A549 (cell line): ENCODE measurements around the gene SLC35B2. TPM values are rescaled to one million over a fixed set of nuclear protein-coding genes. Genes with fewer than 3 reads are reported as not detected.

Experiments
- ATAC-seq, 2 experiments: fragments of 200-7000 bp in 1 of 2; fragments of >200 bp in 1 of 2; cut with Nextera tagmentation in 1 of 2; cut with Tn5 transposase in 1 of 2; 3 replicates each; pipeline versions ENCODE4 v1.8.0 to v1.9.1; 2018 to 2020; ENCODE audit warnings: mild to moderate bottlenecking in 1 of 2, moderate library complexity in 1 of 2
- CTCF ChIA-PET: fragments of 300-600 bp; sonication (Branson Sonifier 250); formaldehyde crosslinking; extraction: SDS; loops from one replicate; lab custom pipeline; 2021; ENCODE audit warnings: antibody characterized with exemption, inconsistent platforms; lab: Yijun Ruan, JAX
- POLR2A ChIA-PET: fragments of 350-600 bp; formaldehyde crosslinking; extraction: SDS; loops from one replicate; lab custom pipeline; 2021; ENCODE audit warnings: antibody characterized with exemption, inconsistent platforms; lab: Yijun Ruan, JAX
- DNase-seq, 2 experiments: peaks; one replicate each; pipeline versions ENCODE4 v3.0.0 to v3.0.0-alpha.2; 2011 to 2016; ENCODE audit warnings: low read depth in 1 of 2, low spot score in 1 of 2
- FAIRE-seq: peaks from 2 replicates; lab custom pipeline; 2011; peaks lifted over from hg19 to GRCh38; lab: Jason Lieb, UNC
- H3K27ac ChIP-seq, 2 experiments: fragments of >200 bp; sonication (Bioruptor Twin); formaldehyde crosslinking; 3 replicates each; pipeline ENCODE4 v1.5.1; 2016 to 2017
- H3K4me1 ChIP-seq: fragments of >200 bp; sonication (Bioruptor Twin); formaldehyde crosslinking; 3 replicates; pipeline ENCODE4 v1.6.1; 2016
- H3K4me2 ChIP-seq: fragments of >200 bp; sonication (Bioruptor Twin); formaldehyde crosslinking; 3 replicates; pipeline ENCODE4 v1.6.1; 2016
- H3K4me3 ChIP-seq: fragments of >200 bp; sonication (Bioruptor Twin); formaldehyde crosslinking; 3 replicates; pipeline ENCODE4 v1.5.1; 2016
- H3K9me3 ChIP-seq: fragments of >200 bp; sonication (Bioruptor Twin); formaldehyde crosslinking; 3 replicates; pipeline ENCODE4 v1.6.1; 2016
- BHLHE40 ChIP-seq: IDR thresholded peaks from 2 replicates; pipeline ENCODE4 v1.6.1; 2012; ENCODE audit warnings: low read depth, low read length, inconsistent platforms
- CEBPB ChIP-seq, 2 experiments: fragments of >200 bp in 1 of 2; sonication (Bioruptor Twin) in 1 of 2; formaldehyde crosslinking in 1 of 2; IDR thresholded peaks; 2 replicates each; pipeline ENCODE4 v1.6.1; 2012 to 2016
- CHD2 ChIP-seq: fragments of 150-350 bp; IDR thresholded peaks from 2 replicates; pipeline ENCODE4 v1.6.1; 2014; ENCODE audit warnings: low read length; ENCODE audit not compliant: partially characterized antibody
- CHD4 ChIP-seq: fragments of 200-600 bp; sonication (generic); IDR thresholded peaks from 2 replicates; pipeline ENCODE4 v1.6.1; 2016; ENCODE audit warnings: antibody characterized with exemption, mild to moderate bottlenecking, borderline replicate concordance
- EHF ChIP-seq: fragments of 250-450 bp; sonication (Bioruptor Pico); IDR thresholded peaks from 2 replicates; pipeline ENCODE4 v1.5.0; 2020; ENCODE audit warnings: mild to moderate bottlenecking
- EHMT2 ChIP-seq: fragments of 200-600 bp; sonication (generic); IDR thresholded peaks from 2 replicates; pipeline ENCODE4 v1.6.1; 2016; ENCODE audit warnings: antibody characterized with exemption, low read depth, mild to moderate bottlenecking, moderate library complexity
- FOSB ChIP-seq: fragments of 250-450 bp; sonication (Bioruptor Pico); IDR thresholded peaks from 2 replicates; pipeline ENCODE4 v1.5.0; 2020; ENCODE audit warnings: mild to moderate bottlenecking, moderate library complexity
- HDAC2 ChIP-seq: fragments of 200-600 bp; sonication (generic); IDR thresholded peaks from 2 replicates; pipeline ENCODE4 v1.6.1; 2016
- HEYL ChIP-seq: fragments of 250-450 bp; sonication (Bioruptor Pico); IDR thresholded peaks from 2 replicates; pipeline ENCODE4 v1.8.0; 2021; ENCODE audit warnings: mild to moderate bottlenecking, moderate library complexity
- HOXA7 ChIP-seq: fragments of 250-450 bp; sonication (Bioruptor Pico); IDR thresholded peaks from 2 replicates; pipeline ENCODE4 v1.5.0; 2020; ENCODE audit warnings: mild to moderate bottlenecking, moderate library complexity
- JUN ChIP-seq, 2 experiments: fragments of >200 bp; sonication (Bioruptor Twin); formaldehyde crosslinking; IDR thresholded peaks; 2 replicates in 1 of 2; 3 replicates in 1 of 2; pipeline ENCODE4 v1.6.1; 2016 to 2017
- KDM1A ChIP-seq: fragments of 200-600 bp; sonication (generic); IDR thresholded peaks from 2 replicates; pipeline ENCODE4 v1.6.1; 2016; ENCODE audit warnings: low read depth, mild to moderate bottlenecking
- KDM5A ChIP-seq: fragments of 200-600 bp; sonication (generic); IDR thresholded peaks from 2 replicates; pipeline ENCODE4 v1.6.1; 2016; ENCODE audit warnings: antibody characterized with exemption, mild to moderate bottlenecking
- MYC ChIP-seq: IDR thresholded peaks from 2 replicates; pipeline ENCODE4 v1.6.1; 2012; ENCODE audit warnings: mild to moderate bottlenecking, inconsistent platforms, low read length, improper control_type of control experiment, borderline replicate concordance
- POLR2A ChIP-seq: IDR thresholded peaks from 2 replicates; pipeline ENCODE4 v1.6.1; 2012; ENCODE audit warnings: mild to moderate bottlenecking, low read length
- RARB ChIP-seq: fragments of 250-450 bp; sonication (Bioruptor Pico); IDR thresholded peaks from 2 replicates; pipeline ENCODE4 v1.8.0; 2021; ENCODE audit warnings: mild to moderate bottlenecking, moderate library complexity
- RCOR1 ChIP-seq: fragments of 150-350 bp; IDR thresholded peaks from 2 replicates; pipeline ENCODE4 v1.6.1; 2014; ENCODE audit warnings: antibody characterized with exemption, low read length, low read depth
- RFX5 ChIP-seq: fragments of 450-650 bp; IDR thresholded peaks from 2 replicates; pipeline ENCODE4 v1.7.1; 2014; ENCODE audit warnings: antibody characterized with exemption, mild to moderate bottlenecking, moderate library complexity
- TFCP2L1 ChIP-seq: fragments of 250-450 bp; sonication (Bioruptor Pico); IDR thresholded peaks from 2 replicates; pipeline ENCODE4 v1.5.0; 2021; ENCODE audit warnings: mild to moderate bottlenecking
- ZSCAN20 ChIP-seq: fragments of 250-450 bp; sonication (Bioruptor Pico); IDR thresholded peaks from 2 replicates; pipeline ENCODE4 v1.8.0; 2022; ENCODE audit warnings: mild to moderate bottlenecking, moderate library complexity
- WGBS: methylation state at CpG from one replicate; pipeline ENCODE4 v1.1.6; 2017; ENCODE audit errors: missing lambda C conversion rate; 5-methylcytosine and 5-hydroxymethylcytosine counted together
- polyA plus RNA-seq, 4 experiments: library from polyadenylated mRNA; depleted of rRNA in 3 of 4; stranded (reverse); fragments of >200 nt; fragmentation: RNase III in 1 of 4; extraction: RNeasy Plus Mini Kit Qiagen cat#74134 plus additional on column Dnase treatment in 1 of 4; gene quantifications; 2 replicates in 3 of 4; 3 replicates in 1 of 4; pipeline ENCODE4 v1.2.3, GENCODE V29; 2011 to 2017
- TF ChIP-seq, protein P1 (sequence below): fragments of 450-650 bp; IDR thresholded peaks from 2 replicates; pipeline ENCODE4 v1.6.1; 2014; ENCODE audit warnings: antibody characterized with exemption
- TF ChIP-seq, protein P2 (sequence below): fragments of 200-600 bp; sonication (generic); IDR thresholded peaks from 2 replicates; pipeline ENCODE4 v1.6.1; 2016; ENCODE audit warnings: antibody characterized with exemption, mild to moderate bottlenecking, moderate library complexity
- TF ChIP-seq, protein P3 (sequence below): IDR thresholded peaks from 2 replicates; pipeline ENCODE4 v1.6.1; 2012
- TF ChIP-seq, protein P4 (sequence below): fragments of 250-450 bp; sonication (Bioruptor Pico); IDR thresholded peaks from 2 replicates; pipeline ENCODE4 v1.5.0; 2020; ENCODE audit warnings: low read depth, mild to moderate bottlenecking, moderate library complexity
- TF ChIP-seq, protein P5 (sequence below): IDR thresholded peaks from 2 replicates; pipeline ENCODE4 v1.6.1; 2012; ENCODE audit warnings: low read depth, borderline replicate concordance
- TF ChIP-seq, protein P6 (sequence below): fragments of >200 bp; sonication (Bioruptor Twin); formaldehyde crosslinking; IDR thresholded peaks from 2 replicates; pipeline ENCODE4 v1.6.1; 2016
- TF ChIP-seq, protein P7 (sequence below): IDR thresholded peaks from 2 replicates; pipeline ENCODE4 v1.6.1; 2012
- TF ChIP-seq, protein P8 (sequence below): fragments of 250-450 bp; sonication (Bioruptor Pico); IDR thresholded peaks from 2 replicates; pipeline ENCODE4 v1.5.0; 2021; ENCODE audit warnings: mild to moderate bottlenecking, moderate library complexity, borderline replicate concordance

SLC35B2 gene
- polyA plus RNA-seq, 2 of the 4 experiments (the other 2 are of a cell fraction) = 44.5 to 45.6 TPM

DNA sequence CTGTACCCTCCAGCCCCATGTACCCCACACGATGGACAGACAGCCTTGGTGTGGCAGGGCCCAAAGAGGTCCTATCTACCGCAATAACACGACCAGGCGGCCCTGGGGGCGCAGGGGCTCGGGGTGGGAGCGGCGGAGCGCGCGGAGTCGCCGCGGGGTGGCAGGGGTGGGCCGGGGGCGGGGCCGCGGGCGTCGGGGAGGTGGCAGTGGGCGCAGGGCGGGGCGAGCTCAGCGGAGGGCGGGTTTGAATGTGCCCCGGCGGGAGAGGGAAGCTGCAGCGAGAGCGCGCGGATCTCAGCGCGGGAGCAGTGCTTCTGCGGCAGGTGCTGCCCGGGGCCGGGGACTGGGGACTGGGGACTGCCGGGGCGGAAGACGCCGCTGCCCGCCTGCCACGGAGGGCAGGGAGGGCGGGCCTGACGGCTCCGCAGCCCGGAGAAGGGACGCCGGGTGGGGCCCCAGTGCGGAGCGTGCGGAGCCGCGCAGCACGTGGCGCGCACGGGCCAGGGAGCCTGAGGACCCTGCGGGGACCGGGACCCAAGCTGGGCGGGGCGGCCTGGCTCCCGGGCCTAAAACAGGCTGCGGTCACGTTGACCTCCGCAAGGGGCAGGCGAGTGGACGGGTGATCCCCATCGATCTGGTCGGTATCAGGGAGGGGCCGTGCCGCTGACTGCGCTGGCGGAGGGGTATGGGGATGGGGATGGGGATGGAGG lies 33.9 kb downstream of the SLC35B2 start, which contains the start of gene SLC29A1:
Gene SLC29A1 (plus strand): TSS at position 277 of the 710 bp plus-strand sequence. CDS start 3,719 bp downstream, outside the sequence.
- ATAC-seq = peak; percentile 60 to 63
- FAIRE-seq = no peak
- POLR2A ChIA-PET = interaction anchor here (1.0 to 2.0 kb wide), 3 partner anchors 13 to 24 kb away, joined by 4 to 16 read pairs (median 5); partner anchors contain the start of gene HSP90AB1
- Histone ChIP-seq H3K4me1 (peaks cover 63% of the 10 kb centered on the region), H3K4me2 (peak within 1 kb of the TSS; percentile 93), H3K27ac (peak within 1 kb of the TSS; percentile 67 to 98), H3K4me3 (peak within 1 kb of the TSS; percentile 60), H3K9me3 (no peaks in the 10 kb centered on the region)
- peak; percentile 69 to 76 for DNase-seq
- peak; percentile 57; the same call in 1 of the 2 replicates for TF ChIP-seq BHLHE40
- no peak for TF ChIP-seq TFCP2L1 (CRISPR knock-in tag)
- no peak for TF ChIP-seq EHMT2
- TF ChIP-seq EHF = no peak
- TF ChIP-seq CHD4 = no peak
- TF ChIP-seq JUN (IDR thresholded peaks at IDR 0.05) = peak in 1 of 2 experiments; percentile 44; a peak in 1 of 5 replicates
- TF ChIP-seq, protein P1, sequence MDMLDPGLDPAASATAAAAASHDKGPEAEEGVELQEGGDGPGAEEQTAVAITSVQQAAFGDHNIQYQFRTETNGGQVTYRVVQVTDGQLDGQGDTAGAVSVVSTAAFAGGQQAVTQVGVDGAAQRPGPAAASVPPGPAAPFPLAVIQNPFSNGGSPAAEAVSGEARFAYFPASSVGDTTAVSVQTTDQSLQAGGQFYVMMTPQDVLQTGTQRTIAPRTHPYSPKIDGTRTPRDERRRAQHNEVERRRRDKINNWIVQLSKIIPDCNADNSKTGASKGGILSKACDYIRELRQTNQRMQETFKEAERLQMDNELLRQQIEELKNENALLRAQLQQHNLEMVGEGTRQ = no peak
- TF ChIP-seq POLR2A = peak; percentile 56
- TF ChIP-seq HOXA7 (CRISPR knock-in tag) = no peak
- TF ChIP-seq HEYL (CRISPR knock-in tag) = no peak
- peak; percentile 40; the same call in 1 of the 2 replicates for TF ChIP-seq MYC
- TF ChIP-seq, protein P2, sequence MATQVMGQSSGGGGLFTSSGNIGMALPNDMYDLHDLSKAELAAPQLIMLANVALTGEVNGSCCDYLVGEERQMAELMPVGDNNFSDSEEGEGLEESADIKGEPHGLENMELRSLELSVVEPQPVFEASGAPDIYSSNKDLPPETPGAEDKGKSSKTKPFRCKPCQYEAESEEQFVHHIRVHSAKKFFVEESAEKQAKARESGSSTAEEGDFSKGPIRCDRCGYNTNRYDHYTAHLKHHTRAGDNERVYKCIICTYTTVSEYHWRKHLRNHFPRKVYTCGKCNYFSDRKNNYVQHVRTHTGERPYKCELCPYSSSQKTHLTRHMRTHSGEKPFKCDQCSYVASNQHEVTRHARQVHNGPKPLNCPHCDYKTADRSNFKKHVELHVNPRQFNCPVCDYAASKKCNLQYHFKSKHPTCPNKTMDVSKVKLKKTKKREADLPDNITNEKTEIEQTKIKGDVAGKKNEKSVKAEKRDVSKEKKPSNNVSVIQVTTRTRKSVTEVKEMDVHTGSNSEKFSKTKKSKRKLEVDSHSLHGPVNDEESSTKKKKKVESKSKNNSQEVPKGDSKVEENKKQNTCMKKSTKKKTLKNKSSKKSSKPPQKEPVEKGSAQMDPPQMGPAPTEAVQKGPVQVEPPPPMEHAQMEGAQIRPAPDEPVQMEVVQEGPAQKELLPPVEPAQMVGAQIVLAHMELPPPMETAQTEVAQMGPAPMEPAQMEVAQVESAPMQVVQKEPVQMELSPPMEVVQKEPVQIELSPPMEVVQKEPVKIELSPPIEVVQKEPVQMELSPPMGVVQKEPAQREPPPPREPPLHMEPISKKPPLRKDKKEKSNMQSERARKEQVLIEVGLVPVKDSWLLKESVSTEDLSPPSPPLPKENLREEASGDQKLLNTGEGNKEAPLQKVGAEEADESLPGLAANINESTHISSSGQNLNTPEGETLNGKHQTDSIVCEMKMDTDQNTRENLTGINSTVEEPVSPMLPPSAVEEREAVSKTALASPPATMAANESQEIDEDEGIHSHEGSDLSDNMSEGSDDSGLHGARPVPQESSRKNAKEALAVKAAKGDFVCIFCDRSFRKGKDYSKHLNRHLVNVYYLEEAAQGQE = no peak
- no peak for TF ChIP-seq FOSB (CRISPR knock-in tag)
- no peak for TF ChIP-seq KDM1A
- TF ChIP-seq, protein P3, sequence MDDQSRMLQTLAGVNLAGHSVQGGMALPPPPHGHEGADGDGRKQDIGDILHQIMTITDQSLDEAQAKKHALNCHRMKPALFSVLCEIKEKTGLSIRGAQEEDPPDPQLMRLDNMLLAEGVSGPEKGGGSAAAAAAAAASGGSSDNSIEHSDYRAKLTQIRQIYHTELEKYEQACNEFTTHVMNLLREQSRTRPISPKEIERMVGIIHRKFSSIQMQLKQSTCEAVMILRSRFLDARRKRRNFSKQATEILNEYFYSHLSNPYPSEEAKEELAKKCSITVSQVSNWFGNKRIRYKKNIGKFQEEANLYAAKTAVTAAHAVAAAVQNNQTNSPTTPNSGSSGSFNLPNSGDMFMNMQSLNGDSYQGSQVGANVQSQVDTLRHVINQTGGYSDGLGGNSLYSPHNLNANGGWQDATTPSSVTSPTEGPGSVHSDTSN = no peak
- TF ChIP-seq, protein P4, sequence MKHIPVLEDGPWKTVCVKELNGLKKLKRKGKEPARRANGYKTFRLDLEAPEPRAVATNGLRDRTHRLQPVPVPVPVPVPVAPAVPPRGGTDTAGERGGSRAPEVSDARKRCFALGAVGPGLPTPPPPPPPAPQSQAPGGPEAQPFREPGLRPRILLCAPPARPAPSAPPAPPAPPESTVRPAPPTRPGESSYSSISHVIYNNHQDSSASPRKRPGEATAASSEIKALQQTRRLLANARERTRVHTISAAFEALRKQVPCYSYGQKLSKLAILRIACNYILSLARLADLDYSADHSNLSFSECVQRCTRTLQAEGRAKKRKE = no peak
- TF ChIP-seq KDM5A = no peak
- TF ChIP-seq CHD2 = no peak
- no peak for TF ChIP-seq RFX5
- no peak for TF ChIP-seq ZSCAN20 (CRISPR knock-in tag)
- TF ChIP-seq RARB = no peak
- TF ChIP-seq, protein P5, sequence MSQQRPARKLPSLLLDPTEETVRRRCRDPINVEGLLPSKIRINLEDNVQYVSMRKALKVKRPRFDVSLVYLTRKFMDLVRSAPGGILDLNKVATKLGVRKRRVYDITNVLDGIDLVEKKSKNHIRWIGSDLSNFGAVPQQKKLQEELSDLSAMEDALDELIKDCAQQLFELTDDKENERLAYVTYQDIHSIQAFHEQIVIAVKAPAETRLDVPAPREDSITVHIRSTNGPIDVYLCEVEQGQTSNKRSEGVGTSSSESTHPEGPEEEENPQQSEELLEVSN = peak; percentile 33
- no peak for TF ChIP-seq RCOR1
- TF ChIP-seq, protein P6, sequence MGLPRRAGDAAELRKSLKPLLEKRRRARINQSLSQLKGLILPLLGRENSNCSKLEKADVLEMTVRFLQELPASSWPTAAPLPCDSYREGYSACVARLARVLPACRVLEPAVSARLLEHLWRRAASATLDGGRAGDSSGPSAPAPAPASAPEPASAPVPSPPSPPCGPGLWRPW = no peak
- TF ChIP-seq, protein P7, sequence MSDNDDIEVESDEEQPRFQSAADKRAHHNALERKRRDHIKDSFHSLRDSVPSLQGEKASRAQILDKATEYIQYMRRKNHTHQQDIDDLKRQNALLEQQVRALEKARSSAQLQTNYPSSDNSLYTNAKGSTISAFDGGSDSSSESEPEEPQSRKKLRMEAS = peak; percentile 90
- TF ChIP-seq HDAC2 = no peak
- TF ChIP-seq, protein P8, sequence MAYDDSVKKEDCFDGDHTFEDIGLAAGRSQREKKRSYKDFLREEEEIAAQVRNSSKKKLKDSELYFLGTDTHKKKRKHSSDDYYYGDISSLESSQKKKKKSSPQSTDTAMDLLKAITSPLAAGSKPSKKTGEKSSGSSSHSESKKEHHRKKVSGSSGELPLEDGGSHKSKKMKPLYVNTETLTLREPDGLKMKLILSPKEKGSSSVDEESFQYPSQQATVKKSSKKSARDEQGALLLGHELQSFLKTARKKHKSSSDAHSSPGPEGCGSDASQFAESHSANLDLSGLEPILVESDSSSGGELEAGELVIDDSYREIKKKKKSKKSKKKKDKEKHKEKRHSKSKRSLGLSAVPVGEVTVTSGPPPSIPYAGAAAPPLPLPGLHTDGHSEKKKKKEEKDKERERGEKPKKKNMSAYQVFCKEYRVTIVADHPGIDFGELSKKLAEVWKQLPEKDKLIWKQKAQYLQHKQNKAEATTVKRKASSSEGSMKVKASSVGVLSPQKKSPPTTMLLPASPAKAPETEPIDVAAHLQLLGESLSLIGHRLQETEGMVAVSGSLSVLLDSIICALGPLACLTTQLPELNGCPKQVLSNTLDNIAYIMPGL = no peak
- TF ChIP-seq CEBPB (IDR thresholded peaks at IDR 0.05) = no peak
- TF ChIP-seq, all 56 proteins: peak for 6
- CTCF ChIA-PET = interaction anchor here (0.7 to 9.2 kb wide), 3 partner anchors 12 to 46 kb away, joined by 3 to 111 read pairs (median 9); no protein-coding TSS in a partner anchor
- no CpG with 5 or more reads among the region's 73 CpGs for WGBS
